H1 (cell line): Measurements from ENCODE around the gene KCP. TPM values are rescaled to one million over a fixed set of nuclear protein-coding genes. Genes with fewer than 3 reads are reported as not detected.

Experiments
- CTCF ChIA-PET: fragments of 300-600 bp; sonication (Branson Sonifier 250); formaldehyde crosslinking; loops from one replicate; lab custom pipeline; 2021; ENCODE audit not compliant: partially characterized antibody; lab: Charles Lee
- POLR2A ChIA-PET: fragments of 300-600 bp; sonication (Branson Sonifier 250); formaldehyde crosslinking; loops from one replicate; lab custom pipeline; 2021; ENCODE audit warnings: inconsistent platforms; ENCODE audit not compliant: partially characterized antibody; lab: Charles Lee
- DNase-seq, 2 experiments: peaks; one replicate each; pipeline versions ENCODE4 v3.0.0 to v3.0.0-alpha.2; 2010 to 2022; ENCODE audit warnings: low spot score in 2 of 2, low read depth in 1 of 2, mixed read lengths in 1 of 2
- FAIRE-seq: peaks from 2 replicates; lab custom pipeline; 2011; peaks lifted over from hg19 to GRCh38; lab: Jason Lieb, UNC
- H2AFZ ChIP-seq: 2 replicates; pipeline ENCODE4 v1.8.1; 2012; ENCODE audit warnings: low read length, inconsistent platforms
- H2AK5ac ChIP-seq: 2 replicates; pipeline ENCODE4 v1.6.1; 2013; ENCODE audit warnings: low read depth, low read length
- H2BK120ac ChIP-seq: replicated peaks from 2 replicates; pipeline ENCODE3; 2013; ENCODE audit warnings: low read depth, low read length, inconsistent platforms
- H2BK12ac ChIP-seq: 2 replicates; pipeline ENCODE4 v1.6.1; 2013; ENCODE audit warnings: low read depth, low read length
- H2BK15ac ChIP-seq: 2 replicates; pipeline ENCODE4 v1.6.1; 2013; ENCODE audit warnings: low read length
- H2BK20ac ChIP-seq: 2 replicates; pipeline ENCODE4 v1.6.1; 2013; ENCODE audit warnings: low read length
- H2BK5ac ChIP-seq: 2 replicates; pipeline ENCODE4 v1.6.1; 2013; ENCODE audit warnings: low read depth, low read length
- H3K14ac ChIP-seq: 2 replicates; pipeline ENCODE4 v1.6.1; 2013; ENCODE audit warnings: inconsistent platforms; ENCODE audit not compliant: insufficient read length
- H3K18ac ChIP-seq: 2 replicates; pipeline ENCODE4 v1.6.1; 2013; ENCODE audit warnings: low read length; ENCODE audit errors: extremely low read depth
- H3K23ac ChIP-seq: 2 replicates; pipeline ENCODE4 v1.6.1; 2013; ENCODE audit warnings: inconsistent platforms; ENCODE audit not compliant: insufficient read length
- H3K23me2 ChIP-seq: 2 replicates; pipeline ENCODE4 v1.6.1; 2013; ENCODE audit warnings: low read depth, low read length
- H3K27ac ChIP-seq: 2 replicates; pipeline ENCODE4 v1.6.1; 2011; ENCODE audit warnings: low read depth, low read length, inconsistent platforms
- H3K27me3 ChIP-seq, 4 experiments: replicated peaks in 1 of 4; 1 replicate in 1 of 4; 2 replicates in 3 of 4; pipeline versions ENCODE4 v1.6.1 to v1.8.1; 2011 to 2013; ENCODE audit warnings: low read length in 3 of 4, mild to moderate bottlenecking in 3 of 4, inconsistent platforms in 2 of 4, mixed read lengths in 2 of 4, moderate library complexity in 1 of 4; ENCODE audit not compliant: control insufficient read depth in 3 of 4, insufficient read depth in 3 of 4; ENCODE audit errors: extremely low read depth in 1 of 4
- H3K36me3 ChIP-seq, 4 experiments: 2 replicates each; pipeline versions ENCODE4 v1.6.1 to v1.8.1; 2011 to 2013; ENCODE audit warnings: mild to moderate bottlenecking in 4 of 4, low read length in 3 of 4, moderate library complexity in 2 of 4, control low read depth in 1 of 4, inconsistent platforms in 1 of 4; ENCODE audit not compliant: insufficient read depth in 4 of 4, control insufficient read depth in 2 of 4
- H3K4ac ChIP-seq: replicated peaks from 2 replicates; pipeline ENCODE3; 2013; ENCODE audit warnings: low read length, low read depth, mixed read lengths, inconsistent platforms; ENCODE audit not compliant: insufficient read length
- H3K4me1 ChIP-seq, 4 experiments: replicated peaks in 1 of 4; 1 replicate in 1 of 4; 2 replicates in 3 of 4; pipeline versions ENCODE4 v1.6.1 to v1.8.1; 2011 to 2013; ENCODE audit warnings: low read length in 3 of 4, inconsistent platforms in 2 of 4, mixed read lengths in 1 of 4; ENCODE audit not compliant: insufficient read depth in 4 of 4, control insufficient read depth in 3 of 4
- H3K4me2 ChIP-seq, 2 experiments: 2 replicates each; pipeline versions ENCODE4 v1.6.1 to v1.8.1; 2011 to 2013; ENCODE audit warnings: low read depth in 2 of 2, low read length in 2 of 2, control low read depth in 1 of 2, inconsistent platforms in 1 of 2, mild to moderate bottlenecking in 1 of 2; ENCODE audit not compliant: insufficient read depth in 1 of 2
- H3K4me3 ChIP-seq, 4 experiments: fragments of 200-600, 300-600 bp in 1 of 4; sonication (generic), shearing (Covaris generic), sonication (Bioruptor Twin) in 1 of 4; 2 replicates each; pipeline versions ENCODE4 v1.5.1 to v1.8.1; 2011 to 2016; ENCODE audit warnings: low read length in 4 of 4, low read depth in 3 of 4, control low read depth in 2 of 4, inconsistent platforms in 2 of 4, mild to moderate bottlenecking in 2 of 4, mixed read lengths in 1 of 4, moderate library complexity in 1 of 4; ENCODE audit not compliant: insufficient read depth in 2 of 4; ENCODE audit errors: extremely low read depth in 1 of 4
- H3K56ac ChIP-seq: replicated peaks from 2 replicates; pipeline ENCODE3; 2013; ENCODE audit warnings: low read depth, mild to moderate bottlenecking, mixed read lengths, low read length, inconsistent platforms; ENCODE audit not compliant: insufficient read length
- H3K79me1 ChIP-seq: 2 replicates; pipeline ENCODE4 v1.6.1; 2013; ENCODE audit warnings: low read depth, low read length, control low read depth
- H3K79me2 ChIP-seq, 2 experiments: 2 replicates each; pipeline versions ENCODE4 v1.6.1 to v1.8.1; 2012 to 2013; ENCODE audit warnings: low read length in 2 of 2, mild to moderate bottlenecking in 2 of 2, inconsistent platforms in 1 of 2; ENCODE audit not compliant: insufficient read depth in 2 of 2, control insufficient read depth in 1 of 2
- H3K9ac ChIP-seq, 4 experiments: replicated peaks in 1 of 4; 1 replicate in 1 of 4; 2 replicates in 3 of 4; pipeline versions ENCODE4 v1.6.1 to v1.8.1; 2011 to 2013; ENCODE audit warnings: low read depth in 3 of 4, low read length in 3 of 4, control low read depth in 2 of 4, mild to moderate bottlenecking in 2 of 4, moderate library complexity in 2 of 4, inconsistent platforms in 1 of 4; ENCODE audit errors: extremely low read depth in 1 of 4
- H3K9me3 ChIP-seq, 2 experiments: 2 replicates each; pipeline versions ENCODE4 v1.6.1 to v1.8.1; 2012 to 2013; ENCODE audit warnings: mild to moderate bottlenecking in 2 of 2, moderate library complexity in 2 of 2, control low read depth in 1 of 2, inconsistent platforms in 1 of 2, low read depth in 1 of 2, low read length in 1 of 2, mixed read lengths in 1 of 2; ENCODE audit not compliant: insufficient read depth in 2 of 2
- H4K20me1 ChIP-seq, 2 experiments: replicated peaks in 1 of 2; 2 replicates each; pipeline versions ENCODE3 to v1.8.1; 2011 to 2013; ENCODE audit warnings: inconsistent platforms in 2 of 2, low read length in 2 of 2, mild to moderate bottlenecking in 1 of 2; ENCODE audit not compliant: insufficient read depth in 2 of 2, control insufficient read depth in 1 of 2
- H4K5ac ChIP-seq: 2 replicates; pipeline ENCODE4 v1.6.1; 2013; ENCODE audit warnings: low read length, low read depth, mixed read lengths, inconsistent platforms; ENCODE audit not compliant: insufficient read length
- H4K8ac ChIP-seq: 2 replicates; pipeline ENCODE4 v1.8.0; 2013; ENCODE audit warnings: mild to moderate bottlenecking, moderate library complexity, low read length, inconsistent platforms; ENCODE audit not compliant: insufficient read depth; ENCODE audit errors: extremely low read depth
- H4K91ac ChIP-seq: replicated peaks from 2 replicates; pipeline ENCODE3; 2013; ENCODE audit warnings: low read length, mixed read lengths, inconsistent platforms; ENCODE audit not compliant: insufficient read length
- CBX8 ChIP-seq: fragments of 300-800, 300-1000 bp; sonication (generic); IDR thresholded peaks from 2 replicates; pipeline ENCODE4 v1.7.1; 2016; ENCODE audit warnings: low read depth, low read length, borderline replicate concordance
- CHD1 ChIP-seq: IDR thresholded peaks from 2 replicates; pipeline ENCODE4 v1.6.1; 2012; ENCODE audit warnings: low read depth, low read length, improper control_type of control experiment
- HDAC2 ChIP-seq, 2 experiments: fragments of 300-600 bp in 1 of 2; sonication (generic) in 1 of 2; IDR thresholded peaks; 2 replicates each; pipeline ENCODE4 v1.6.1; 2011 to 2012; ENCODE audit warnings: low read depth in 2 of 2, low read length in 2 of 2, mild to moderate bottlenecking in 2 of 2, moderate library complexity in 2 of 2, borderline replicate concordance in 1 of 2, inconsistent platforms in 1 of 2
- KDM4A ChIP-seq: IDR thresholded peaks from one replicate; pipeline ENCODE4 v1.7.1; 2012; ENCODE audit warnings: low read depth, mild to moderate bottlenecking, moderate library complexity, low read length, inconsistent platforms; ENCODE audit not compliant: severe bottlenecking
- NRF1 ChIP-seq: IDR thresholded peaks from 2 replicates; pipeline ENCODE4 v1.6.1; 2011; ENCODE audit warnings: mild to moderate bottlenecking, low read depth, low read length, improper control_type of control experiment
- RBBP5 ChIP-seq: IDR thresholded peaks from 2 replicates; pipeline ENCODE4 v1.7.1; 2012; ENCODE audit warnings: low read depth, mild to moderate bottlenecking, inconsistent platforms, low read length, moderate library complexity, borderline replicate concordance
- RNF2 ChIP-seq: fragments of 200-900, 300-1000 bp; sonication (generic); IDR thresholded peaks from 2 replicates; pipeline ENCODE4 v1.7.1; 2016; ENCODE audit warnings: borderline replicate concordance, low read depth, mild to moderate bottlenecking, antibody characterized with exemption, low read length; ENCODE audit not compliant: poor library complexity, severe bottlenecking; ENCODE audit errors: missing control alignments
- SIRT6 ChIP-seq: IDR thresholded peaks from one replicate; pipeline ENCODE4 v1.7.1; 2012; ENCODE audit warnings: low read length, inconsistent platforms
- SRF ChIP-seq: IDR thresholded peaks from 2 replicates; pipeline ENCODE4 v1.6.1; 2011; ENCODE audit warnings: mild to moderate bottlenecking, low read depth, low read length, moderate library complexity
- TBP ChIP-seq: IDR thresholded peaks from 2 replicates; pipeline ENCODE4 v1.6.1; 2011; ENCODE audit warnings: low read depth, low read length, improper control_type of control experiment
- ZNF274 ChIP-seq: IDR thresholded peaks from 2 replicates; pipeline ENCODE4 v1.7.0; 2012; ENCODE audit warnings: low read length, borderline replicate concordance; ENCODE audit errors: extremely low read depth
- WGBS, 2 experiments: shearing (Covaris generic) in 1 of 2; methylation state at CpG; one replicate each; pipeline versions ENCODE4 v1.1.6 to v1.1.7; 2013 to 2015; ENCODE audit warnings: low lambda C conversion rate in 2 of 2, mixed read lengths in 2 of 2, inconsistent platforms in 1 of 2, low coverage in 1 of 2, missing lambda C conversion rate in 1 of 2; ENCODE audit not compliant: insufficient replicate concordance in 2 of 2, insufficient coverage in 1 of 2, insufficient read length in 1 of 2; ENCODE audit errors: extremely low coverage in 1 of 2, missing lambda C conversion rate in 1 of 2; 5-methylcytosine and 5-hydroxymethylcytosine counted together
- polyA plus RNA-seq, 7 experiments: library from polyadenylated mRNA; depleted of rRNA in 3 of 7; stranded (reverse) in 5 of 7; unstranded in 2 of 7; fragments of >200 nt in 5 of 7; fragments of 200-250 nt in 2 of 7; gene quantifications; 1 replicate in 5 of 7; 2 replicates in 1 of 7; 4 replicates in 1 of 7; pipeline versions ENCODE4 v1.2.1 to v1.2.3, GENCODE V29; 2011 to 2013; ENCODE audit warnings: missing spikeins in 2 of 7, mixed read lengths in 2 of 7
- total RNA-seq: library from RNA; stranded (reverse); fragmentation: NEBNext Ultra II Directional; extraction: Animal tissue kit (Norgen Biotek cat#: 25700); gene quantifications from 2 replicates; pipeline ENCODE4 v1.2.1, GENCODE V29; 2021

Gene KCP
- total and polyA plus RNA-seq, 2 of the 8 experiments (the other 6 are each of a cell fraction or from before 2014, with no cell fraction given), result 1.3 to 2.0 TPM

DNA sequence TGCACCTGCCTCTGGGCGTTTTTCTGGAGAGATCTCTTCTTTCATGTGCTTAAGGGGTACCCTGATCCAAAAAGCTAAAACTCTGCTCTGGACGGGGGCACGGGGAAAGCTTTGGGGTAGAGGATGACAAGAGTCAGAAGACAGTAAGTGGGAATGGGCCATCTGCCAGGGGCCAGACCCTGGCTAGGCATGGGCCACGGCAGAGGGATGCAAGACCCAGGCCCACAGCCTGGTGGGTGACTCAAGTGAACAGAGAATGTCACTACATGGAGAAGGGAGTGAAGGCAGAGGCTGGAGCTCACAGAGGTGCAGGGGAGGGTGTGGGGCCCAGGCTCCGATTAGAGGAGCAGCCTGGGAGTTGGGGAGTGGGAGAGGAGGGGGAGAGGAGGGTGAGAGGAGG, 65.0 kb downstream of the KCP start:
- Histone ChIP-seq H3K23me2 (no peaks in the 10 kb centered on the region), H3K23ac (no peak overlapping the region), H2BK20ac (no peak overlapping the region), H3K27ac (no peak overlapping the region), H3K56ac (no peak overlapping the region), H3K4ac (no peak overlapping the region), H4K8ac (no peak overlapping the region), H2BK15ac (no peak overlapping the region), H3K9me3 (no peaks in the 10 kb centered on the region), H3K79me2 (no peaks in the 10 kb centered on the region), H3K27me3 (no peaks in the 10 kb centered on the region; a peak in 1 of 7 replicates), H3K9ac (no peak overlapping the region), H2BK12ac (no peak overlapping the region), H2AK5ac (no peak overlapping the region), H3K18ac (no peak overlapping the region), H2BK5ac (no peak overlapping the region; the same call in 1 of the 2 replicates), H3K14ac (no peak overlapping the region), H4K20me1 (peaks cover 0 to 2% of the 10 kb centered on the region in 2 experiments), H3K36me3 (no peaks in the 10 kb centered on the region), H2BK120ac (no peak overlapping the region), H3K79me1 (no peaks in the 10 kb centered on the region), H3K4me3 (no peak overlapping the region), H3K4me2 (no peak overlapping the region), H2AFZ (no peak overlapping the region), H4K91ac (no peak overlapping the region), H4K5ac (no peak overlapping the region), H3K4me1 (peaks cover 0 to 10% (median 5%) of the 10 kb centered on the region in 4 experiments; a peak in 6 of 7 replicates)
- ChIA-PET CTCF (interaction anchor here (0.5 to 11.5 kb wide), 6 partner anchors 11 to 423 kb away, joined by 3 to 148 read pairs (median 38); partner anchors contain the start of gene ATP6V1F), POLR2A (interaction anchor here (0.9 kb wide), 1 partner anchor 38 kb away, joined by 3 read pairs; no protein-coding TSS in a partner anchor)
- DNase-seq, result no peak
- no peak for FAIRE-seq
- 89% methylated on average over 5 of the region's 5 CpGs; no CpG with 5 or more reads in 1 of the 2 experiments for WGBS, 2 experiments
- TF ChIP-seq CBX8, result no peak
- no peak for TF ChIP-seq KDM4A
- TF ChIP-seq RBBP5, result no peak
- TF ChIP-seq SIRT6, result no peak
- no peak for TF ChIP-seq TBP
- TF ChIP-seq NRF1, result no peak
- TF ChIP-seq HDAC2 (IDR thresholded peaks at IDR 0.05; ENCODE audit: borderline replicate concordance in 1 of 2, low read depth in 2 of 2, low read length in 2 of 2), result no peak
- TF ChIP-seq CHD1, result no peak
- no peak for TF ChIP-seq SRF
- TF ChIP-seq ZNF274, result no peak
- no peak for TF ChIP-seq RNF2
